Measurements from ENCODE around the gene POLR3K. TPM values are rescaled to one million over a fixed set of nuclear protein-coding genes. Genes with fewer than 3 reads are reported as not detected.

Gene POLR3K
- polyA plus RNA-seq, 1 of the 3 experiments (the other 2 are of a cell fraction): 54.5 TPM

DNA sequence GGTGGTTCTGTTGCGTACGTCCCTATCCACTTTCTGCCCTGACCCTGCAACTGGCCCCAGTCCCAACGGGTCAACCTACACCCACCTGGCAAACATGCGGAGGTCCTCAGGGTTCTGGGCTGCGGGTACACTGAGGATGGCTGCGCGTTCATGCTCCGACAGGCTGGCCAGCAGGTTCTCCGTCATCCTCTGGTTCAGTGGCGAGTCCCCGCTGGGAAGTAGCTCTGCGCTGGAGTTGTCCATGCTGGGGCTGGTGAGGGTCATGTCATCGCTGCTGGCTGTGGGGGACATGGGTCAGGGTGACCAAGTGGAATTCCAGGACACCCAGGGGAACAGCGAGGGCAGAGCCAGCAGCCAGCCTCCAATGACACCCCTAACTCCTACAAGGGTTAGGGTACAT is 35.2 kb upstream of the POLR3K start:
- DNase-seq: no peak
- ChIA-PET CTCF (interaction anchor here (0.7 to 27.8 kb wide), 4 partner anchors 8 to 92 kb away, joined by 3 to 793 read pairs (median 24); partner anchors contain the start of genes HBQ1 and RHBDF1), POLR2A (no interaction called here)
- no peak overlapping the region for H3K27ac ChIP-seq (ENCODE audit: low read depth in 2 of 2, low read length in 1 of 2)
- H3K36me3 ChIP-seq (replicated peaks in 1 of 2; ENCODE audit: control insufficient read depth in 1 of 2, insufficient read depth in 2 of 2, low read length in 1 of 2): peaks cover 4 to 40% of the 10 kb centered on the region in 2 experiments
- peaks cover 19% of the 10 kb centered on the region for H3F3A ChIP-seq (replicated peaks; ENCODE audit: insufficient read depth)
- peaks cover 4% of the 10 kb centered on the region; the same call in 1 of the 2 replicates for H3K79me2 ChIP-seq (ENCODE audit: insufficient read depth)
- no peaks in the 10 kb centered on the region for H3K9me2 ChIP-seq
- TF ChIP-seq RXRA (IDR thresholded peaks at IDR 0.05; ENCODE audit: borderline replicate concordance, low read depth) (no peak), CHD2 (IDR thresholded peaks at IDR 0.05; ENCODE audit: low read length, partially characterized antibody) (no peak), RFX5 (IDR thresholded peaks at IDR 0.05; ENCODE audit: low read length) (no peak), SIN3A (IDR thresholded peaks at IDR 0.05; ENCODE audit: borderline replicate concordance, low read depth, low read length) (no peak)
- TF ChIP-seq, protein P1, sequence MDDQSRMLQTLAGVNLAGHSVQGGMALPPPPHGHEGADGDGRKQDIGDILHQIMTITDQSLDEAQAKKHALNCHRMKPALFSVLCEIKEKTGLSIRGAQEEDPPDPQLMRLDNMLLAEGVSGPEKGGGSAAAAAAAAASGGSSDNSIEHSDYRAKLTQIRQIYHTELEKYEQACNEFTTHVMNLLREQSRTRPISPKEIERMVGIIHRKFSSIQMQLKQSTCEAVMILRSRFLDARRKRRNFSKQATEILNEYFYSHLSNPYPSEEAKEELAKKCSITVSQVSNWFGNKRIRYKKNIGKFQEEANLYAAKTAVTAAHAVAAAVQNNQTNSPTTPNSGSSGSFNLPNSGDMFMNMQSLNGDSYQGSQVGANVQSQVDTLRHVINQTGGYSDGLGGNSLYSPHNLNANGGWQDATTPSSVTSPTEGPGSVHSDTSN (IDR thresholded peaks at IDR 0.05): no peak
- TF ChIP-seq, protein P2, sequence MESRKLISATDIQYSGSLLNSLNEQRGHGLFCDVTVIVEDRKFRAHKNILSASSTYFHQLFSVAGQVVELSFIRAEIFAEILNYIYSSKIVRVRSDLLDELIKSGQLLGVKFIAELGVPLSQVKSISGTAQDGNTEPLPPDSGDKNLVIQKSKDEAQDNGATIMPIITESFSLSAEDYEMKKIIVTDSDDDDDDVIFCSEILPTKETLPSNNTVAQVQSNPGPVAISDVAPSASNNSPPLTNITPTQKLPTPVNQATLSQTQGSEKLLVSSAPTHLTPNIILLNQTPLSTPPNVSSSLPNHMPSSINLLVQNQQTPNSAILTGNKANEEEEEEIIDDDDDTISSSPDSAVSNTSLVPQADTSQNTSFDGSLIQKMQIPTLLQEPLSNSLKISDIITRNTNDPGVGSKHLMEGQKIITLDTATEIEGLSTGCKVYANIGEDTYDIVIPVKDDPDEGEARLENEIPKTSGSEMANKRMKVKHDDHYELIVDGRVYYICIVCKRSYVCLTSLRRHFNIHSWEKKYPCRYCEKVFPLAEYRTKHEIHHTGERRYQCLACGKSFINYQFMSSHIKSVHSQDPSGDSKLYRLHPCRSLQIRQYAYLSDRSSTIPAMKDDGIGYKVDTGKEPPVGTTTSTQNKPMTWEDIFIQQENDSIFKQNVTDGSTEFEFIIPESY (IDR thresholded peaks at IDR 0.05; ENCODE audit: borderline replicate concordance, low read depth): no peak
- no peak overlapping the region for H2AFZ ChIP-seq (ENCODE audit: low read depth)
- H3K4me1 ChIP-seq (ENCODE audit: control insufficient read depth in 1 of 2, insufficient read depth in 2 of 2, low read depth in 1 of 2, low read length in 1 of 2): peaks cover 13 to 17% of the 10 kb centered on the region in 2 experiments; a peak in 3 of 4 replicates
- H3K4me3 ChIP-seq (ENCODE audit: low read depth in 2 of 2, low read length in 1 of 2): no peak overlapping the region
- no peak overlapping the region for H3K9ac ChIP-seq
- H3K4me2 ChIP-seq: no peak overlapping the region
- H4K20me1 ChIP-seq (ENCODE audit: insufficient read depth): peaks cover 20% of the 10 kb centered on the region
- H3K9me3 ChIP-seq: no peaks in the 10 kb centered on the region
- WGBS (ENCODE audit: low lambda C conversion rate): 98% methylated on average over 13 of the region's 14 CpGs
- H3K27me3 ChIP-seq (ENCODE audit: insufficient read depth): no peaks in the 10 kb centered on the region

DNA sequence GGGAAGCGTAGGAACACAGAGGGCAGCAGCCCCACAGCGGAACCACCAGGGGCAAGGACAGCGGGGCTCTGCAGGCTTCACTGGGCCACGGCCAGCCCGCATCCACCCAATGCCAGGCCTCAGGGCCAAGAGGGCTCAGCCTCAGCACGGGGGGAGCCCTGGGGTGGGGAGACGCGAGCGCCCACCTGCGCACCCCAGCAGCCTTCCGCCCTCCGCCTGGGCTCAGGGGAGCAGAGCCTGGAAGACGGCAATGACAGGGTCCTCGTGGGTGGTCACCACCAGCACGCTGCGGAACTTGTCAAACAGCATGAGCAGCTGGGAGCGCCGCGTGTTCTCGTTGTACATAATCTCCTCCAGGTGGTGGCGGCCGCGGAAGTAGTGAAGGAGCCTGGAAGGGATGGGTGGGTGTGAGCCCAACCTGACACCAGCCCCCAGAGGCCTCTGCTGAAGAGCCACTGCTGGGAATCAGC is 33.1 kb upstream of the POLR3K start:
- Histone ChIP-seq H3K4me1 (ENCODE audit: control insufficient read depth in 1 of 2, insufficient read depth in 2 of 2, low read depth in 1 of 2, low read length in 1 of 2) (peaks cover 2 to 17% of the 10 kb centered on the region in 2 experiments; a peak in 3 of 4 replicates), H3F3A (replicated peaks; ENCODE audit: insufficient read depth) (peaks cover 20% of the 10 kb centered on the region), H3K36me3 (replicated peaks in 1 of 2; ENCODE audit: control insufficient read depth in 1 of 2, insufficient read depth in 2 of 2, low read length in 1 of 2) (peaks cover 4 to 43% of the 10 kb centered on the region in 2 experiments), H3K4me2 (no peak overlapping the region), H3K4me3 (ENCODE audit: low read depth in 2 of 2, low read length in 1 of 2) (no peak overlapping the region), H2AFZ (ENCODE audit: low read depth) (no peak overlapping the region), H3K79me2 (ENCODE audit: insufficient read depth) (peaks cover 4% of the 10 kb centered on the region; the same call in 1 of the 2 replicates), H3K9me2 (no peaks in the 10 kb centered on the region), H3K9ac (no peak overlapping the region), H3K27ac (ENCODE audit: low read depth in 2 of 2, low read length in 1 of 2) (no peak overlapping the region), H3K27me3 (ENCODE audit: insufficient read depth) (no peaks in the 10 kb centered on the region), H3K9me3 (no peaks in the 10 kb centered on the region), H4K20me1 (ENCODE audit: insufficient read depth) (peaks cover 21% of the 10 kb centered on the region)
- DNase-seq: no peak
- POLR2A ChIA-PET: no interaction called here
- CTCF ChIA-PET: interaction anchor here (0.8 to 27.8 kb wide), 5 partner anchors 10 to 94 kb away, joined by 3 to 793 read pairs (median 6); partner anchors contain the start of genes HBQ1 and RHBDF1
- TF ChIP-seq FOSL2 (IDR thresholded peaks at IDR 0.05; ENCODE audit: borderline replicate concordance, low read depth) (no peak), GABPA (IDR thresholded peaks at IDR 0.05; ENCODE audit: low read depth) (no peak), FOXJ3 (CRISPR knock-in tag; IDR thresholded peaks at IDR 0.05) (no peak), ELF1 (IDR thresholded peaks at IDR 0.05) (no peak), YY1 (IDR thresholded peaks at IDR 0.05; ENCODE audit: low read depth) (no peak), CHD2 (IDR thresholded peaks at IDR 0.05; ENCODE audit: low read length, partially characterized antibody) (no peak), RAD21 (IDR thresholded peaks at IDR 0.05; ENCODE audit: low read length) (no peak), MXI1 (IDR thresholded peaks at IDR 0.05; ENCODE audit: low read depth, low read length) (no peak), TEAD4 (IDR thresholded peaks at IDR 0.05; ENCODE audit: borderline replicate concordance, insufficient read depth) (no peak)
- TF ChIP-seq, protein P2 (IDR thresholded peaks at IDR 0.05; ENCODE audit: borderline replicate concordance, low read depth): no peak
- 94% methylated on average over 16 of the region's 23 CpGs for WGBS (ENCODE audit: low lambda C conversion rate)
